K562 (cell line): Measurements from ENCODE around the gene CSKMT. TPM values are rescaled to one million over a fixed set of nuclear protein-coding genes. Genes with fewer than 3 reads are reported as not detected.
A peak's percentile ranks its signal among the peaks of the same experiment; 100 is the strongest.

Source experiments
- ARID1B ChIP-seq: fragments of 450-650 bp; IDR thresholded peaks from 2 replicates; pipeline ENCODE4 v1.6.1; 2016; ENCODE audit warnings: antibody characterized with exemption, mild to moderate bottlenecking, inconsistent platforms
- BCOR ChIP-seq: fragments of 450-650 bp; IDR thresholded peaks from 2 replicates; pipeline ENCODE4 v1.6.1; 2016
- CBFB ChIP-seq: sonication (generic); formaldehyde crosslinking; IDR thresholded peaks from 2 replicates; pipeline ENCODE4 v1.4.0; 2020; ENCODE audit warnings: mild to moderate bottlenecking, missing genetic modification reagents
- CCAR2 ChIP-seq: fragments of 200-400 bp; formaldehyde crosslinking; IDR thresholded peaks from 2 replicates; pipeline ENCODE4 v1.6.1; 2017; ENCODE audit warnings: mild to moderate bottlenecking, low read depth, low read length
- CTCFL ChIP-seq: IDR thresholded peaks from 2 replicates; pipeline ENCODE4 v1.6.1; 2011; ENCODE audit warnings: borderline replicate concordance, low read depth, mild to moderate bottlenecking, moderate library complexity, low read length; ENCODE audit not compliant: insufficient read depth, poor library complexity, severe bottlenecking
- CXXC5 ChIP-seq: fragments of 250-450 bp; sonication (Bioruptor Pico); IDR thresholded peaks from 2 replicates; pipeline ENCODE4 v1.8.0; 2022; ENCODE audit warnings: inconsistent platforms, mild to moderate bottlenecking, moderate library complexity
- E2F3 ChIP-seq: fragments of 250-450 bp; sonication (Bioruptor Pico); IDR thresholded peaks from 2 replicates; pipeline ENCODE4 v1.4.0; 2020; ENCODE audit warnings: mild to moderate bottlenecking
- ERF ChIP-seq: fragments of 450-650 bp; formaldehyde crosslinking; IDR thresholded peaks from 2 replicates; pipeline ENCODE4 v1.4.0; 2020; ENCODE audit warnings: mild to moderate bottlenecking, mixed read lengths
- ESRRA ChIP-seq: fragments of 450-650 bp; IDR thresholded peaks from 2 replicates; pipeline ENCODE4 v1.6.1; 2014; ENCODE audit warnings: low read depth, mild to moderate bottlenecking, moderate library complexity, borderline replicate concordance
- ETV1 ChIP-seq: fragments of 450-650 bp; conservative IDR thresholded peaks from 2 replicates; pipeline ENCODE4 v1.6.1; 2016; ENCODE audit warnings: missing genetic modification characterization, control low read depth, low read depth, missing compliant biosample characterization
- HSF4 ChIP-seq: fragments of 250-450 bp; sonication (Bioruptor Pico); IDR thresholded peaks from 2 replicates; pipeline ENCODE4 v2.1.2; 2022; ENCODE audit warnings: mild to moderate bottlenecking, moderate library complexity, borderline replicate concordance
- MECOM ChIP-seq: fragments of 250-450 bp; sonication (Bioruptor Pico); IDR thresholded peaks from 2 replicates; pipeline ENCODE4 v1.8.0; 2022; ENCODE audit warnings: inconsistent platforms
- MITF ChIP-seq: IDR thresholded peaks from 2 replicates; pipeline ENCODE4 v1.6.1; 2014; ENCODE audit warnings: antibody characterized with exemption
- MTA2 ChIP-seq: fragments of 450-650 bp; IDR thresholded peaks from 2 replicates; pipeline ENCODE4 v1.6.1; 2016; ENCODE audit warnings: low read depth
- MYC ChIP-seq, 2 experiments: fragments of 250-450 bp in 1 of 2; sonication (Bioruptor Pico) in 1 of 2; IDR thresholded peaks; 2 replicates each; pipeline versions ENCODE4 v1.5.1 to v1.6.1; 2012 to 2021; ENCODE audit warnings: low read depth in 2 of 2, borderline replicate concordance in 1 of 2, improper control_type of control experiment in 1 of 2, low read length in 1 of 2, mild to moderate bottlenecking in 1 of 2, moderate library complexity in 1 of 2
- NFIC ChIP-seq: fragments of 450-650 bp; IDR thresholded peaks from 2 replicates; pipeline ENCODE4 v1.6.1; 2017; ENCODE audit warnings: mild to moderate bottlenecking, inconsistent platforms
- POLR2AphosphoS2 ChIP-seq: IDR thresholded peaks from 2 replicates; pipeline ENCODE4 v1.6.1; 2012; ENCODE audit warnings: low read length, improper control_type of control experiment
- PPARD ChIP-seq: fragments of 250-450 bp; sonication (Bioruptor Pico); IDR thresholded peaks from 2 replicates; pipeline ENCODE4 v1.8.0; 2022; ENCODE audit warnings: inconsistent platforms, mild to moderate bottlenecking, moderate library complexity
- SMARCB1 ChIP-seq: IDR thresholded peaks from 2 replicates; pipeline ENCODE4 v1.6.1; 2011; ENCODE audit warnings: improper control_type of control experiment, low read depth; ENCODE audit not compliant: insufficient read length
- TEAD2 ChIP-seq: fragments of 450-650 bp; IDR thresholded peaks from 2 replicates; pipeline ENCODE4 v1.6.1; 2016; ENCODE audit warnings: missing genetic modification characterization, control low read depth, missing compliant biosample characterization
- TSC22D4 ChIP-seq: fragments of 450-650 bp; IDR thresholded peaks from 2 replicates; pipeline ENCODE4 v1.6.1; 2016; ENCODE audit warnings: missing genetic modification characterization, missing biosample characterization, control low read depth
- YBX1 ChIP-seq: fragments of 450-650 bp; IDR thresholded peaks from 2 replicates; pipeline ENCODE4 v1.7.1; 2016; ENCODE audit warnings: mild to moderate bottlenecking
- ZKSCAN1 ChIP-seq: fragments of 150-350 bp; IDR thresholded peaks from 2 replicates; pipeline ENCODE4 v1.6.1; 2016; ENCODE audit warnings: low read depth, low read length
- ZNF3 ChIP-seq: fragments of 250-450 bp; sonication (Bioruptor Pico); IDR thresholded peaks from 2 replicates; pipeline ENCODE4 v1.5.0; 2021; ENCODE audit warnings: mild to moderate bottlenecking, moderate library complexity
- polyA plus RNA-seq, 8 experiments: library from polyadenylated mRNA; depleted of rRNA in 4 of 8; stranded (reverse) in 5 of 8; unstranded in 3 of 8; fragments of >200 nt; fragmentation: Nextera tagmentation in 2 of 8; fragmentation: Illumina TruSeq in 1 of 8; extraction: Ambion mirVana in 2 of 8; extraction: Trizol in 1 of 8; gene quantifications; 2 replicates each; pipeline versions ENCODE4 v1.2.1 to v1.2.3, GENCODE V29; 2011 to 2014; ENCODE audit warnings: inconsistent platforms in 1 of 8, missing spikeins in 1 of 8
- total RNA-seq, 7 experiments: library from RNA; depleted of rRNA in 6 of 7; stranded (reverse); fragments of >200 nt in 6 of 7; fragmentation: Illumina TruSeq in 2 of 7; extraction: Trizol in 2 of 7; gene quantifications; 2 replicates each; pipeline versions ENCODE4 v1.2.1 to v1.2.3, GENCODE V29; 2011 to 2021; ENCODE audit warnings: low replicate concordance in 1 of 7
- TF ChIP-seq, protein P1 (sequence below): sonication (generic); formaldehyde crosslinking; IDR thresholded peaks from 2 replicates; pipeline ENCODE4 v1.8.1; 2022; ENCODE audit warnings: missing genetic modification reagents

CSKMT gene
- total and polyA plus RNA-seq, 9 of the 15 experiments (the other 6 are each of a cell fraction or from before 2014, with no cell fraction given): 10.3 to 108 (median 27.2) TPM

DNA sequence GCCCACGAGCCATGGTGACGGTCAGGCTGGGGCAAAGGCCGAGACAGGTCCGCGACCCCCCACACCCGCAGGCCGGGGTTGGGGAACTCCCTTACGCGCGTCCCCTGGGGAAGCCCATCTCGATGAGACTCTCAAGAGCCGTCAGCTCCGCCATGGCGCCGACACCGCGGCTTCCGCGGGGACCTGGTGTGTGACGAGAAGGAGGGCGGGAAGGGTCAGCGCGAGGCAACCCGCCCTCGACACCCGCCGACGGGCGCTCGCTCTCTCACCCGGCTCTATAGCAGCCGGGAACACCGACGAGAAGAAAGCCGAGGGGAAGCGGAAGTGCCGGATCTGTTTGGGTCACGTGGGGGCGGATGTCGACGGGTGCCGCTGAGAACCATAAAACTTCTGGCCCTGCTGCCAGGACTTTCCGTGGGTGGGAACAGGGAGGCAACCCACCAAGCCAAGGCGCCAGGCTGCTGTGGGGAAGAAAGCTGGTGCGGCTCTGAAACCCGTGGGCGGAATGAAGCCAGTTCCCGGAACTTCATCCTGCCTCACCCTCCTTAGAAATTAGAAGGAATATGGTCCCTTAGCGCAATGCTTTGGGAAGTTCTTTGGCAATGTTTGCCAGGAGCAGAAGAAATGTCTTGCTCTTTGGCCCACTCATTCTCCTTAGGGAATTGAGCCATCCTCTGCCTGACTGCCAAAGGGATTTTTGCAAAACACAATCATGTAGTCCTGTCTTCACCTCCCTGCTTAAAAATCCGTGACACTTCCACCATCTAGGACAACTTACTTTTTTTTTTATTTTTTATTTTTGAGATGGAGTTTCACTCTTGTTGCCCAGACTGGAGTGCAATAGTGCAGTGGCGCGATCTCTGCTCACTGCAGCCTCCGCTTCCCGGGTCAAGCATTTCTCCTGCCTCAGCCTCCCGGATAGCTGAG is 13.9 kb downstream of the CSKMT start, which contains the start of gene UBXN1 (continued):
- TF ChIP-seq, protein P1, sequence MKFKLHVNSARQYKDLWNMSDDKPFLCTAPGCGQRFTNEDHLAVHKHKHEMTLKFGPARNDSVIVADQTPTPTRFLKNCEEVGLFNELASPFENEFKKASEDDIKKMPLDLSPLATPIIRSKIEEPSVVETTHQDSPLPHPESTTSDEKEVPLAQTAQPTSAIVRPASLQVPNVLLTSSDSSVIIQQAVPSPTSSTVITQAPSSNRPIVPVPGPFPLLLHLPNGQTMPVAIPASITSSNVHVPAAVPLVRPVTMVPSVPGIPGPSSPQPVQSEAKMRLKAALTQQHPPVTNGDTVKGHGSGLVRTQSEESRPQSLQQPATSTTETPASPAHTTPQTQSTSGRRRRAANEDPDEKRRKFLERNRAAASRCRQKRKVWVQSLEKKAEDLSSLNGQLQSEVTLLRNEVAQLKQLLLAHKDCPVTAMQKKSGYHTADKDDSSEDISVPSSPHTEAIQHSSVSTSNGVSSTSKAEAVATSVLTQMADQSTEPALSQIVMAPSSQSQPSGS (CRISPR knock-in tag): no peak
- TF ChIP-seq ZNF3 (CRISPR knock-in tag) (no peak), CTCFL (no peak), CBFB (peak; percentile 83), MYC (IDR thresholded peaks at IDR 0.05; ENCODE audit: low read depth, low read length) (peak; percentile 79), MYC (CRISPR knock-in tag; IDR thresholded peaks at IDR 0.05; ENCODE audit: borderline replicate concordance, low read depth) (0 out of 2 replicates have a peak, but pooled peaks have one; percentile 26), MITF (peak; percentile 74; the same call in 1 of the 2 replicates), ARID1B (no peak; the same call in 1 of the 2 replicates), MECOM (CRISPR knock-in tag) (no peak), HSF4 (CRISPR knock-in tag) (no peak), ZKSCAN1 (peak; percentile 67; the same call in 1 of the 2 replicates), CCAR2 (no peak), CXXC5 (CRISPR knock-in tag) (peak; percentile 66), TSC22D4 (tag) (no peak), ETV1 (peak; percentile 92), TEAD2 (no peak), SMARCB1 (no peak), ERF (CRISPR knock-in tag) (no peak), BCOR (0 out of 2 replicates have a peak, but pooled peaks have one; percentile 15), E2F3 (CRISPR knock-in tag) (no peak), PPARD (CRISPR knock-in tag) (no peak), NFIC (peak; percentile 64; the same call in 1 of the 2 replicates), POLR2AphosphoS2 (no peak), MTA2 (no peak), YBX1 (no peak), ESRRA (0 out of 2 replicates have a peak, but pooled peaks have one; percentile 17)
